Endothelial cell (in vitro differentiated cells): ENCODE measurements around the gene CEP95. TPM values are rescaled to one million over a fixed set of nuclear protein-coding genes. Genes with fewer than 3 reads are reported as not detected.

Experiments used
- DNase-seq: peaks from one replicate; pipeline ENCODE4 v3.0.0; 2021; ENCODE audit warnings: low spot score
- H3K27ac Mint-ChIP-seq: one replicate; pipeline ENCODE4 v1.8.0; 2021; ENCODE audit warnings: mixed read lengths, inconsistent platforms; ENCODE audit not compliant: unreplicated experiment
- H3K27me3 Mint-ChIP-seq: one replicate; pipeline ENCODE4 v1.8.0; 2021; ENCODE audit warnings: mild to moderate bottlenecking, moderate library complexity, mixed read lengths, inconsistent platforms; ENCODE audit not compliant: unreplicated experiment
- H3K36me3 Mint-ChIP-seq: one replicate; pipeline ENCODE4 v1.8.0; 2021; ENCODE audit warnings: mild to moderate bottlenecking, low read depth, mixed read lengths, inconsistent platforms; ENCODE audit not compliant: unreplicated experiment
- H3K4me1 Mint-ChIP-seq: one replicate; pipeline ENCODE4 v1.8.0; 2021; ENCODE audit warnings: mild to moderate bottlenecking, mixed read lengths, inconsistent platforms; ENCODE audit not compliant: unreplicated experiment
- H3K4me3 Mint-ChIP-seq: one replicate; pipeline ENCODE4 v1.8.0; 2021; ENCODE audit warnings: mild to moderate bottlenecking, mixed read lengths, inconsistent platforms; ENCODE audit not compliant: unreplicated experiment
- H3K9me3 Mint-ChIP-seq: one replicate; pipeline ENCODE4 v1.8.0; 2021; ENCODE audit warnings: mixed read lengths, inconsistent platforms; ENCODE audit not compliant: unreplicated experiment
- CTCF ChIP-seq: fragments of 200-600 bp; sonication (generic); IDR thresholded peaks from one replicate; pipeline ENCODE4 v1.5.0; 2021; ENCODE audit warnings: antibody characterized with exemption; ENCODE audit not compliant: unreplicated experiment
- total RNA-seq: library from RNA; stranded (reverse); fragmentation: NEBNext Ultra II Directional; extraction: Animal tissue kit (Norgen Biotek cat#: 25700); gene quantifications from one replicate; pipeline ENCODE4 v1.2.1, GENCODE V29; 2021; ENCODE audit not compliant: unreplicated experiment

CEP95 gene
- total RNA-seq, 1 donor from 2014 or later, result 47.8 TPM

- Mint-ChIP-seq H3K9me3 (no peaks in the 10 kb centered on the region), H3K36me3 (peaks cover 77% of the 10 kb centered on the region), H3K4me1 (peaks cover 73% of the 10 kb centered on the region), H3K4me3 (peak overlapping the region; percentile 100), H3K27me3 (peaks cover 41% of the 10 kb centered on the region), H3K27ac (no peak overlapping the region)
- TF ChIP-seq CTCF, result no peak
- no peak for DNase-seq
Observed at GRCh38 chr17:64503341-64503740, 3.4 kb upstream of the CEP95 start.

GRCh38 chr17:64503821-64504768 is 2.7 kb upstream of the CEP95 start:
- peaks cover 72% of the 10 kb centered on the region for H3K36me3 Mint-ChIP-seq
- no peaks in the 10 kb centered on the region for H3K9me3 Mint-ChIP-seq
- peaks cover 70% of the 10 kb centered on the region for H3K4me1 Mint-ChIP-seq
- TF ChIP-seq CTCF, result no peak
- H3K27ac Mint-ChIP-seq, result peak overlapping the region; percentile 100
- H3K4me3 Mint-ChIP-seq, result peak overlapping the region; percentile 100
- peaks cover 41% of the 10 kb centered on the region for H3K27me3 Mint-ChIP-seq
- DNase-seq, result no peak

GRCh38 chr17:64504769-64505339 is 1.9 kb upstream of the CEP95 start:
- peaks cover 41% of the 10 kb centered on the region for H3K27me3 Mint-ChIP-seq
- H3K4me1 Mint-ChIP-seq, result peaks cover 67% of the 10 kb centered on the region
- H3K4me3 Mint-ChIP-seq, result peak overlapping the region; percentile 100
- DNase-seq, result no peak
- H3K36me3 Mint-ChIP-seq, result peaks cover 64% of the 10 kb centered on the region
- TF ChIP-seq CTCF, result no peak
- no peaks in the 10 kb centered on the region for H3K9me3 Mint-ChIP-seq
- H3K27ac Mint-ChIP-seq, result peak overlapping the region; percentile 100

GRCh38 chr17:64505340-64506200 is 1.2 kb upstream of the CEP95 start:
- no peak for TF ChIP-seq CTCF
- H3K27me3 Mint-ChIP-seq, result peaks cover 37% of the 10 kb centered on the region
- peak; percentile 77 for DNase-seq
- H3K4me3 Mint-ChIP-seq, result peak overlapping the region; percentile 100
- no peaks in the 10 kb centered on the region for H3K9me3 Mint-ChIP-seq
- H3K4me1 Mint-ChIP-seq, result peaks cover 59% of the 10 kb centered on the region
- H3K27ac Mint-ChIP-seq, result peak overlapping the region; percentile 100
- peaks cover 62% of the 10 kb centered on the region for H3K36me3 Mint-ChIP-seq
